ENCODE results near the gene IQCH.

The IQCH gene

DNA sequence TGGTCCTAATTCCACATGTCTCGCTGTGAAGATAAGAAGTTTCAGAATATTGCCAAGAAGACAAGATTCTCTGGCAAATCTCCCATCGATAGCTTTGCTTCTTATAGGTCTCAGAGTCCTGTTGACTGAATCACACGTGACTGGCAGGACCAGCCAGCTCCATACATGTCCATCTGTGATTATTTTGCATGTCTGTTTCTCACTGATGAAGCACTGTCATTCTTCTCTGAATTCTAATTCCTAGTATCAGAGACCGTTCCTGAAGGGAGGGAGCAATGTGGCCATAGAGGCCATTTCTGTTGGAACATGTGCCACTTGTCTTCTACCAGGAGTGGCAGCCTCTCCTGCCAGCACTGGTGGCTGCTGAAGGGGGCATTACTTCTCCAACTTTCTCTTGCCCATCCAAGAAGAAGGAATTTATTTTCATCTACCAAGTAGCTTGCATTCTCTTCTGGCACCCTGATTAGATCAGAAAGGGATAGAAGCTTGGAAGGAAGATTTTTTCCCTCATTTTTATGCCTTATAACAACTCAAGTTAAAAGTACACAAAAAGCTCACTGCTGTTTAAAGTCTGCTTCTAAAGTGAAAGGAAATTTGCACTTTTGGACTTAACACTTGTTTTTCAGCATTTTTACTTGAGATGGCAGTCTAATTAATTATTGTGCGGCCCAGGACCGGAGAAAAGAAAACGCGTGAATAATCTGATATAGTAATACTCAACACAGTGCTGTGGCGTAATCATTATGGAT lies 115.8 kb downstream of the IQCH start:
- H3K9me3 ChIP-seq: no peaks in the 10 kb centered on the region
- H3K36me3 ChIP-seq: no peaks in the 10 kb centered on the region
- H3K27ac ChIP-seq: no peak overlapping the region
- H3K4me1 ChIP-seq (ENCODE audit: control insufficient read depth in 1 of 2, insufficient read depth in 1 of 2, low read depth in 1 of 2, low read length in 1 of 2): no peaks in the 10 kb centered on the region
- TF ChIP-seq, protein P1, sequence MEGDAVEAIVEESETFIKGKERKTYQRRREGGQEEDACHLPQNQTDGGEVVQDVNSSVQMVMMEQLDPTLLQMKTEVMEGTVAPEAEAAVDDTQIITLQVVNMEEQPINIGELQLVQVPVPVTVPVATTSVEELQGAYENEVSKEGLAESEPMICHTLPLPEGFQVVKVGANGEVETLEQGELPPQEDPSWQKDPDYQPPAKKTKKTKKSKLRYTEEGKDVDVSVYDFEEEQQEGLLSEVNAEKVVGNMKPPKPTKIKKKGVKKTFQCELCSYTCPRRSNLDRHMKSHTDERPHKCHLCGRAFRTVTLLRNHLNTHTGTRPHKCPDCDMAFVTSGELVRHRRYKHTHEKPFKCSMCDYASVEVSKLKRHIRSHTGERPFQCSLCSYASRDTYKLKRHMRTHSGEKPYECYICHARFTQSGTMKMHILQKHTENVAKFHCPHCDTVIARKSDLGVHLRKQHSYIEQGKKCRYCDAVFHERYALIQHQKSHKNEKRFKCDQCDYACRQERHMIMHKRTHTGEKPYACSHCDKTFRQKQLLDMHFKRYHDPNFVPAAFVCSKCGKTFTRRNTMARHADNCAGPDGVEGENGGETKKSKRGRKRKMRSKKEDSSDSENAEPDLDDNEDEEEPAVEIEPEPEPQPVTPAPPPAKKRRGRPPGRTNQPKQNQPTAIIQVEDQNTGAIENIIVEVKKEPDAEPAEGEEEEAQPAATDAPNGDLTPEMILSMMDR (IDR thresholded peaks at IDR 0.05): no peak
- H3K4me3 ChIP-seq (ENCODE audit: low read depth in 1 of 2, low read length in 1 of 2): no peak overlapping the region
- peaks cover 16% of the 10 kb centered on the region for H3K27me3 ChIP-seq

DNA sequence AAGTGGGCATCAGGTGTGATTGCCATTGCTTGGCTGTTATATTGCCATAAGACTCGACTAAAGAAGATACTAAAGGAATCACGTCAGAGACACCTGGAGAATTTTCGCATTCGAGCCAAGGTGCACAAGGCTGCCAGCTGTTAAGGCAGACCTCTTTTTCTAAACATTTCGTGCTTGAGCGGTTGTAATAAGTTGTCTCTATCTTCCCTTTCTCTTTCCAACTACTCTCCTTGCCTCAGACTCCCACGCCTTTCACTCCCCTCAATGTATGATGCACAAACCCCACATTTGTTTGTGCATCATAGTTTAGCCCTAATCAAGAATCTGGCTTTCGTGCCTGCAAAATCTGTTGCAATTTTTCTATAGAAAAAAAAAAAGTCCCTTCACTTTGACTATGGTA lies 118.0 kb downstream of the IQCH start:
- TF ChIP-seq, protein P1 (IDR thresholded peaks at IDR 0.05): no peak
- H3K4me1 ChIP-seq (ENCODE audit: control insufficient read depth in 1 of 2, insufficient read depth in 1 of 2, low read depth in 1 of 2, low read length in 1 of 2): no peaks in the 10 kb centered on the region
- peaks cover 16% of the 10 kb centered on the region for H3K27me3 ChIP-seq
- no peak overlapping the region for H3K4me3 ChIP-seq (ENCODE audit: low read depth in 1 of 2, low read length in 1 of 2)
- H3K9me3 ChIP-seq: no peaks in the 10 kb centered on the region
- H3K36me3 ChIP-seq: no peaks in the 10 kb centered on the region
- H3K27ac ChIP-seq: no peak overlapping the region

DNA sequence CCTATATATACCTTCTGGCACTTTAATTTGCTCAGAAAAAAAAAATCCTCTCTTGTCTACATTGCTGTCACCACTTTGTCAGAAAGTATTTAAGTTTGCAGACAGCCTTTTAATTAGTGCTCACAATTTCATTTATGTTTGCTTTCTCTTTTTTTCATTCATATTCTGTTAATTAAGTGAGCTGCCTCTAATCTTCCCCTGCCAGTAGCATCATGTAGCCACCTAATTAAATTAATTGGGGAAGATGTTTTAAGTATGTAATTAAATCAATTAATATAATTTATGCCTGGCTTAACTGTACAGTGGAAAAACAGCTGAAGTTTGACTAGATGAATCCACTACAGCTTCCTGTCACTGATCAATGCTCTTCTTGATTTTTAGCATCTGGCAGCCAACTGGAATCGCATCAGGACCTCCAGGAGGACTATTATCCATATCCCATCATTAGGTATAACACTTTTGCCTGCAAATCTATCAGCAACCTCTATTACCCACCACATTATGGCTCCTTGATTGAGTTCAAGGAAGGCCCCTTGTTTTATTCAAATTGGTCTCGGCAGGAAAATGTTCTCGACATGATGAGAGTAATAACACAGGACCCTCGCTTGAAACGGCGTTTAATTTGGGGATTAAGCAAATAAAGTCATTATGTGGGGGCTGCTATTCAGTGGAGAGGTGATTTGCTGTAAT lies 118.5 kb downstream of the IQCH start:
- peaks cover 16% of the 10 kb centered on the region for H3K27me3 ChIP-seq
- no peak overlapping the region for H3K4me3 ChIP-seq (ENCODE audit: low read depth in 1 of 2, low read length in 1 of 2)
- TF ChIP-seq, protein P1 (IDR thresholded peaks at IDR 0.05): no peak
- H3K9me3 ChIP-seq: no peaks in the 10 kb centered on the region
- no peaks in the 10 kb centered on the region for H3K36me3 ChIP-seq
- no peak overlapping the region for H3K27ac ChIP-seq
- H3K4me1 ChIP-seq (ENCODE audit: control insufficient read depth in 1 of 2, insufficient read depth in 1 of 2, low read depth in 1 of 2, low read length in 1 of 2): no peaks in the 10 kb centered on the region

DNA sequence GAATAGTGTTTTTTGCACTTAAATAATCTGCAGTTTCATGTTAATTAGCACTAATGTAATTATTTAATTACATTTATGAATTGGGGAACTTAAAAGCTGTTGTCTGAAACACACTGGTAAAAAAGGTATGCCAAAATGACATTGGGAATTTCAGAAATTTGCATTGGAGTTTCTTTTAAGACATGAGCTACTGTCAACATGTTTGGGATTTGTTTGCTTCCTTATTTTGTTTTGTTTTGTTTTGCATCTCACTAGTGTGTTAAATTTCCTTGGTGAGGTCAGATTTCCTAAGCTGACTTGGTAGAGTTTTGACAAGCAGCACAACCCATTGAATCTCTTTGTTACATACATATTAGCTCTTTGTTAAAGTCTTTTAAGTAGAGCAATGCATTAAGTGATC lies 119.4 kb downstream of the IQCH start:
- TF ChIP-seq, protein P1 (IDR thresholded peaks at IDR 0.05): no peak
- H3K4me3 ChIP-seq (ENCODE audit: low read depth in 1 of 2, low read length in 1 of 2): no peak overlapping the region
- H3K27me3 ChIP-seq: peaks cover 16% of the 10 kb centered on the region
- no peak overlapping the region for H3K27ac ChIP-seq
- no peaks in the 10 kb centered on the region for H3K36me3 ChIP-seq
- no peaks in the 10 kb centered on the region for H3K9me3 ChIP-seq
- H3K4me1 ChIP-seq (ENCODE audit: control insufficient read depth in 1 of 2, insufficient read depth in 1 of 2, low read depth in 1 of 2, low read length in 1 of 2): no peaks in the 10 kb centered on the region

DNA sequence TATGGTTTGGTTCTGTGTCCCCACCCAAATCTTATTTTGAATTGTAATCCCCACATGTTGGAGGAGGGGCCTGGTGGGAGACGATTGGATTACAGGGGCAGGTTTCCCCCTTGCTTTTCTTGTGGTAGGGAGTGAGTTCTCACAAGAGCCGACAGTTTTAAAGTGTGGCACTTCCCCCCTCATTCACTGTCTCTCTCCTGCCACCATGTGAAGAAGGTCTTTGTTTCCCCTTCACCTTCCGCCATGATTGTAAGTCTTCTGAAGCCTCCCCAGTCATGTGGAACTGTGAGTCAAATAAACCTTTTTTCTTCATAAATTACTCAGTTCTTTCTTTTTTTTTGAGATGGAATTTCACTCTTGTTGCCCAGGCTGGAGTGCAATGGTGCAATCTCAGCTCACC lies 124.9 kb downstream of the IQCH start:
- H3K9me3 ChIP-seq: no peaks in the 10 kb centered on the region
- no peaks in the 10 kb centered on the region for H3K4me1 ChIP-seq (ENCODE audit: control insufficient read depth in 1 of 2, insufficient read depth in 1 of 2, low read depth in 1 of 2, low read length in 1 of 2)
- TF ChIP-seq, protein P1 (IDR thresholded peaks at IDR 0.05): no peak
- no peaks in the 10 kb centered on the region for H3K36me3 ChIP-seq
- H3K4me3 ChIP-seq (ENCODE audit: low read depth in 1 of 2, low read length in 1 of 2): no peak overlapping the region
- H3K27ac ChIP-seq: no peak overlapping the region
- H3K27me3 ChIP-seq: peaks cover 4% of the 10 kb centered on the region

Data from neutrophil (primary cell).